HepG2 (cell line): ENCODE measurements around the gene PLAGL2. TPM values are rescaled to one million over a fixed set of nuclear protein-coding genes. Genes with fewer than 3 reads are reported as not detected.

Source experiments
- ARHGAP35 ChIP-seq: sonication (generic); formaldehyde crosslinking; IDR thresholded peaks from 2 replicates; pipeline ENCODE4 v1.9.0; 2022; ENCODE audit warnings: mild to moderate bottlenecking, inconsistent platforms, moderate library complexity, missing genetic modification reagents, borderline replicate concordance
- CTCF ChIP-seq: sonication (generic); formaldehyde crosslinking; IDR thresholded peaks from 2 replicates; pipeline ENCODE4 v1.5.0; 2020; ENCODE audit warnings: mild to moderate bottlenecking, missing genetic modification reagents, moderate library complexity
- IKZF5 ChIP-seq: IDR thresholded peaks from 2 replicates; pipeline ENCODE4 v1.6.1; 2018; ENCODE audit warnings: missing genetic modification reagents, mild to moderate bottlenecking, missing compliant biosample characterization
- IRF9 ChIP-seq: sonication (generic); formaldehyde crosslinking; IDR thresholded peaks from 2 replicates; pipeline ENCODE4 v1.8.0; 2022; ENCODE audit warnings: missing genetic modification reagents, mild to moderate bottlenecking, borderline replicate concordance
- KDM5A ChIP-seq: fragments of 200-600 bp; sonication (generic); IDR thresholded peaks from 2 replicates; pipeline ENCODE4 v1.7.0; 2018; ENCODE audit warnings: antibody characterized with exemption, mild to moderate bottlenecking, low read length, borderline replicate concordance
- MEF2D ChIP-seq: sonication (generic); formaldehyde crosslinking; IDR thresholded peaks from 2 replicates; pipeline ENCODE4 v1.5.1; 2020; ENCODE audit warnings: mild to moderate bottlenecking, missing genetic modification reagents
- NFKBIZ ChIP-seq: IDR thresholded peaks from 2 replicates; pipeline ENCODE4 v1.6.1; 2018; ENCODE audit warnings: missing genetic modification reagents, missing compliant biosample characterization
- PITX1 ChIP-seq: sonication (generic); formaldehyde crosslinking; IDR thresholded peaks from 2 replicates; pipeline ENCODE4 v1.5.1; 2020; ENCODE audit warnings: mild to moderate bottlenecking, missing genetic modification reagents
- PPARG ChIP-seq: conservative IDR thresholded peaks from 2 replicates; pipeline ENCODE4 v1.6.1; 2016; ENCODE audit warnings: missing biosample characterization, missing genetic modification reagents
- RARA ChIP-seq: IDR thresholded peaks from 2 replicates; pipeline ENCODE4 v1.6.1; 2016; ENCODE audit warnings: missing genetic modification reagents, missing compliant biosample characterization
- RBFOX2 ChIP-seq: fragments of 200-400 bp; formaldehyde crosslinking; IDR thresholded peaks from 2 replicates; pipeline ENCODE4 v1.6.1; 2017; ENCODE audit warnings: low read depth, mild to moderate bottlenecking, low read length
- RXRA ChIP-seq: sonication (generic); formaldehyde crosslinking; IDR thresholded peaks from 2 replicates; pipeline ENCODE4 v1.5.1; 2020; ENCODE audit warnings: missing genetic modification reagents
- RXRB ChIP-seq: IDR thresholded peaks from 2 replicates; pipeline ENCODE4 v1.6.1; 2016; ENCODE audit warnings: borderline replicate concordance, missing genetic modification reagents, missing compliant biosample characterization
- SP4 ChIP-seq: sonication (generic); formaldehyde crosslinking; IDR thresholded peaks from 2 replicates; pipeline ENCODE4 v1.8.1; 2023; ENCODE audit warnings: mild to moderate bottlenecking, missing genetic modification reagents
- THAP11 ChIP-seq: IDR thresholded peaks from 2 replicates; pipeline ENCODE4 v1.6.1; 2016; ENCODE audit warnings: missing biosample characterization, missing genetic modification reagents
- ZC3H4 ChIP-seq: sonication (generic); formaldehyde crosslinking; IDR thresholded peaks from 2 replicates; pipeline ENCODE4 v1.4.0; 2020; ENCODE audit warnings: missing genetic modification reagents, borderline replicate concordance
- ZFP36L1 ChIP-seq: sonication (generic); formaldehyde crosslinking; IDR thresholded peaks from 2 replicates; pipeline ENCODE4 v1.8.0; 2022; ENCODE audit warnings: mild to moderate bottlenecking, missing genetic modification reagents, moderate library complexity
- ZNF121 ChIP-seq: sonication (generic); formaldehyde crosslinking; IDR thresholded peaks from 2 replicates; pipeline ENCODE4 v1.5.0; 2020; ENCODE audit warnings: mild to moderate bottlenecking, missing genetic modification reagents
- ZNF362 ChIP-seq: sonication (generic); formaldehyde crosslinking; IDR thresholded peaks from 2 replicates; pipeline ENCODE4 v1.4.0; 2020; ENCODE audit warnings: missing genetic modification reagents, mild to moderate bottlenecking, borderline replicate concordance
- ZNF572 ChIP-seq: sonication (generic); formaldehyde crosslinking; IDR thresholded peaks from 2 replicates; pipeline ENCODE4 v1.5.1; 2020; ENCODE audit warnings: mild to moderate bottlenecking, missing genetic modification reagents
- ZNF614 ChIP-seq: IDR thresholded peaks from 2 replicates; pipeline ENCODE4 v1.6.1; 2018; ENCODE audit warnings: missing biosample characterization, missing genetic modification reagents, inconsistent platforms, borderline replicate concordance
- ZNF691 ChIP-seq: sonication (generic); formaldehyde crosslinking; IDR thresholded peaks from 2 replicates; pipeline ENCODE4 v1.4.0; 2020; ENCODE audit warnings: missing genetic modification reagents, low read depth, mild to moderate bottlenecking, borderline replicate concordance
- ZSCAN21 ChIP-seq: sonication (generic); formaldehyde crosslinking; IDR thresholded peaks from 2 replicates; pipeline ENCODE4 v1.8.0; 2022; ENCODE audit warnings: mild to moderate bottlenecking, missing genetic modification reagents, moderate library complexity, borderline replicate concordance
- ZSCAN9 ChIP-seq: IDR thresholded peaks from 2 replicates; pipeline ENCODE4 v1.6.1; 2016; ENCODE audit warnings: borderline replicate concordance
- polyA plus RNA-seq, 8 experiments: library from polyadenylated mRNA; depleted of rRNA in 3 of 8; stranded (reverse) in 7 of 8; unstranded in 1 of 8; fragments of >200 nt; fragmentation: Illumina TruSeq in 4 of 8; extraction: Trizol in 4 of 8; gene quantifications; 2 replicates each; pipeline versions ENCODE4 v1.2.1 to v1.2.3, GENCODE V29; 2011 to 2016; ENCODE audit warnings: low read depth in 4 of 8, missing spikeins in 1 of 8, mixed read lengths in 1 of 8; ENCODE audit not compliant: insufficient read depth in 1 of 8
- total RNA-seq, 5 experiments: library from RNA; depleted of rRNA; stranded (reverse); fragments of >200 nt; fragmentation: Illumina TruSeq; extraction: Trizol; gene quantifications; 2 replicates each; pipeline ENCODE4 v1.2.3, GENCODE V29; 2016; ENCODE audit warnings: low read depth in 1 of 5

Gene PLAGL2
- total and polyA plus RNA-seq, 2 of the 13 experiments (the other 11 are each of a cell fraction or from before 2014, with no cell fraction given) = 15.2 to 15.3 TPM

- TF ChIP-seq ARHGAP35 (CRISPR knock-in tag) (0 out of 2 replicates have a peak, but pooled peaks have one; percentile 71), ZC3H4 (no peak), RBFOX2 (no peak), PPARG (CRISPR knock-in tag) (peak; percentile 43; the same call in 1 of the 2 replicates), RXRB (CRISPR knock-in tag) (peak; percentile 68), SP4 (CRISPR knock-in tag) (no peak), ZNF691 (CRISPR knock-in tag) (0 out of 2 replicates have a peak, but pooled peaks have one; percentile 63), ZNF614 (CRISPR knock-in tag) (0 out of 2 replicates have a peak, but pooled peaks have one; percentile 20), RARA (0 out of 2 replicates have a peak, but pooled peaks have one; percentile 12), ZFP36L1 (CRISPR knock-in tag) (no peak), ZNF572 (CRISPR knock-in tag) (0 out of 2 replicates have a peak, but pooled peaks have one; percentile 6), CTCF (CRISPR knock-in tag) (no peak), ZSCAN21 (CRISPR knock-in tag) (0 out of 2 replicates have a peak, but pooled peaks have one; percentile 19), KDM5A (no peak), ZNF362 (0 out of 2 replicates have a peak, but pooled peaks have one; percentile 19), THAP11 (no peak), RXRA (peak; percentile 60; the same call in 1 of the 2 replicates), ZNF121 (CRISPR knock-in tag) (peak; percentile 48; the same call in 1 of the 2 replicates), ZSCAN9 (CRISPR knock-in tag) (no peak), IKZF5 (CRISPR knock-in tag) (0 out of 2 replicates have a peak, but pooled peaks have one; percentile 23), NFKBIZ (CRISPR knock-in tag) (peak; percentile 50), PITX1 (peak; percentile 40; the same call in 1 of the 2 replicates), IRF9 (CRISPR knock-in tag) (no peak), MEF2D (CRISPR knock-in tag) (peak; percentile 38; the same call in 1 of the 2 replicates)
Measured at GRCh38 chr20:32244150-32244823, 36.7 kb upstream of the PLAGL2 start (continued).
